Astrocyte (in vitro differentiated cells and primary cell): ENCODE measurements around the gene PDE3B. TPM values are rescaled to one million over a fixed set of nuclear protein-coding genes. Genes with fewer than 3 reads are reported as not detected.

Experiments
- DNase-seq: peaks from one replicate; pipeline ENCODE4 v3.0.0-alpha.2; 2010; ENCODE audit warnings: low read depth
- FAIRE-seq: peaks from 2 replicates; lab custom pipeline; 2011; peaks lifted over from hg19 to GRCh38; lab: Jason Lieb, UNC
- H2AFZ ChIP-seq: 2 replicates; pipeline ENCODE4 v1.6.0; 2012; ENCODE audit warnings: low read depth, low read length, inconsistent platforms
- H3K27ac ChIP-seq: 2 replicates; pipeline ENCODE4 v1.5.1; 2011; ENCODE audit warnings: low read depth, low read length, inconsistent platforms
- H3K27me3 ChIP-seq: 2 replicates; pipeline ENCODE4 v1.6.0; 2011; ENCODE audit warnings: low read length, inconsistent platforms; ENCODE audit not compliant: insufficient read depth
- H3K36me3 ChIP-seq: 2 replicates; pipeline ENCODE4 v1.5.1; 2011; ENCODE audit warnings: low read length, inconsistent platforms; ENCODE audit not compliant: insufficient read depth
- H3K4me1 ChIP-seq: 2 replicates; pipeline ENCODE4 v1.5.1; 2011; ENCODE audit warnings: low read length, inconsistent platforms; ENCODE audit not compliant: insufficient read depth
- H3K4me2 ChIP-seq: 2 replicates; pipeline ENCODE4 v1.6.0; 2012; ENCODE audit warnings: low read length, inconsistent platforms
- H3K4me3 ChIP-seq: 2 replicates; pipeline ENCODE4 v1.5.1; 2011; ENCODE audit warnings: low read depth, mild to moderate bottlenecking, low read length, inconsistent platforms; ENCODE audit not compliant: insufficient read depth
- H3K79me2 ChIP-seq: 2 replicates; pipeline ENCODE4 v1.6.0; 2012; ENCODE audit warnings: mild to moderate bottlenecking, low read length, inconsistent platforms; ENCODE audit not compliant: insufficient read depth
- H3K9ac ChIP-seq: 2 replicates; pipeline ENCODE4 v1.6.0; 2012; ENCODE audit warnings: mild to moderate bottlenecking, low read length, inconsistent platforms
- H3K9me3 ChIP-seq: 2 replicates; pipeline ENCODE4 v1.5.1; 2012; ENCODE audit warnings: low read depth, mild to moderate bottlenecking, low read length, inconsistent platforms; ENCODE audit not compliant: insufficient read depth
- H4K20me1 ChIP-seq: 2 replicates; pipeline ENCODE4 v1.6.0; 2012; ENCODE audit warnings: low read length, inconsistent platforms; ENCODE audit not compliant: insufficient read depth
- H3K27ac Mint-ChIP-seq: one replicate; pipeline ENCODE4 v1.8.0; 2021; ENCODE audit warnings: mild to moderate bottlenecking, mixed read lengths; ENCODE audit not compliant: unreplicated experiment
- H3K27me3 Mint-ChIP-seq: one replicate; pipeline ENCODE4 v1.8.0; 2021; ENCODE audit warnings: low read depth, mixed read lengths; ENCODE audit not compliant: unreplicated experiment
- H3K36me3 Mint-ChIP-seq: one replicate; pipeline ENCODE4 v1.8.0; 2021; ENCODE audit warnings: low read depth, mixed read lengths; ENCODE audit not compliant: unreplicated experiment
- H3K4me1 Mint-ChIP-seq: one replicate; pipeline ENCODE4 v1.8.0; 2021; ENCODE audit warnings: low read depth, mixed read lengths; ENCODE audit not compliant: unreplicated experiment
- H3K4me3 Mint-ChIP-seq: one replicate; pipeline ENCODE4 v1.8.0; 2021; ENCODE audit warnings: mild to moderate bottlenecking, moderate library complexity, mixed read lengths; ENCODE audit not compliant: unreplicated experiment
- H3K9me3 Mint-ChIP-seq: one replicate; pipeline ENCODE4 v1.8.0; 2021; ENCODE audit warnings: mild to moderate bottlenecking, mixed read lengths; ENCODE audit not compliant: unreplicated experiment
- EZH2 ChIP-seq: IDR thresholded peaks from 2 replicates; pipeline ENCODE4 v1.6.1; 2012; ENCODE audit warnings: mild to moderate bottlenecking, low read length, inconsistent platforms; ENCODE audit not compliant: insufficient read depth
- total RNA-seq: library from RNA; stranded (reverse); gene quantifications from 2 replicates; pipeline ENCODE4 v1.2.1, GENCODE V29; 2021
- TF ChIP-seq, protein P1 (sequence below): IDR thresholded peaks from 2 replicates; pipeline ENCODE4 v1.5.1; 2011; ENCODE audit warnings: low read depth, mild to moderate bottlenecking, inconsistent platforms, low read length, moderate library complexity; ENCODE audit not compliant: insufficient read depth

Gene PDE3B
- total RNA-seq, 1 donor from 2014 or later = 2.9 TPM

GRCh38 chr11:14855890-14856289 lies 212.3 kb downstream of the PDE3B start:
- H3K27me3 ChIP-seq = no peaks in the 10 kb centered on the region
- Mint-ChIP-seq H3K27ac (no peak overlapping the region), H3K27me3 (no peaks in the 10 kb centered on the region), H3K9me3 (peaks cover 3% of the 10 kb centered on the region), H3K4me1 (no peaks in the 10 kb centered on the region), H3K36me3 (no peaks in the 10 kb centered on the region), H3K4me3 (no peak overlapping the region)
- no peaks in the 10 kb centered on the region for H3K4me1 ChIP-seq
- H4K20me1 ChIP-seq = no peaks in the 10 kb centered on the region
- H3K36me3 ChIP-seq = no peaks in the 10 kb centered on the region
- DNase-seq = no peak
- H3K9me3 ChIP-seq = no peaks in the 10 kb centered on the region
- H3K27ac ChIP-seq = no peak overlapping the region
- H3K79me2 ChIP-seq = no peaks in the 10 kb centered on the region
- TF ChIP-seq, protein P1, sequence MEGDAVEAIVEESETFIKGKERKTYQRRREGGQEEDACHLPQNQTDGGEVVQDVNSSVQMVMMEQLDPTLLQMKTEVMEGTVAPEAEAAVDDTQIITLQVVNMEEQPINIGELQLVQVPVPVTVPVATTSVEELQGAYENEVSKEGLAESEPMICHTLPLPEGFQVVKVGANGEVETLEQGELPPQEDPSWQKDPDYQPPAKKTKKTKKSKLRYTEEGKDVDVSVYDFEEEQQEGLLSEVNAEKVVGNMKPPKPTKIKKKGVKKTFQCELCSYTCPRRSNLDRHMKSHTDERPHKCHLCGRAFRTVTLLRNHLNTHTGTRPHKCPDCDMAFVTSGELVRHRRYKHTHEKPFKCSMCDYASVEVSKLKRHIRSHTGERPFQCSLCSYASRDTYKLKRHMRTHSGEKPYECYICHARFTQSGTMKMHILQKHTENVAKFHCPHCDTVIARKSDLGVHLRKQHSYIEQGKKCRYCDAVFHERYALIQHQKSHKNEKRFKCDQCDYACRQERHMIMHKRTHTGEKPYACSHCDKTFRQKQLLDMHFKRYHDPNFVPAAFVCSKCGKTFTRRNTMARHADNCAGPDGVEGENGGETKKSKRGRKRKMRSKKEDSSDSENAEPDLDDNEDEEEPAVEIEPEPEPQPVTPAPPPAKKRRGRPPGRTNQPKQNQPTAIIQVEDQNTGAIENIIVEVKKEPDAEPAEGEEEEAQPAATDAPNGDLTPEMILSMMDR = no peak
- TF ChIP-seq EZH2 = no peak
- H3K4me3 ChIP-seq = no peak overlapping the region
- no peak overlapping the region for H2AFZ ChIP-seq
- no peak for FAIRE-seq
- no peak overlapping the region for H3K4me2 ChIP-seq
- H3K9ac ChIP-seq = no peak overlapping the region

DNA sequence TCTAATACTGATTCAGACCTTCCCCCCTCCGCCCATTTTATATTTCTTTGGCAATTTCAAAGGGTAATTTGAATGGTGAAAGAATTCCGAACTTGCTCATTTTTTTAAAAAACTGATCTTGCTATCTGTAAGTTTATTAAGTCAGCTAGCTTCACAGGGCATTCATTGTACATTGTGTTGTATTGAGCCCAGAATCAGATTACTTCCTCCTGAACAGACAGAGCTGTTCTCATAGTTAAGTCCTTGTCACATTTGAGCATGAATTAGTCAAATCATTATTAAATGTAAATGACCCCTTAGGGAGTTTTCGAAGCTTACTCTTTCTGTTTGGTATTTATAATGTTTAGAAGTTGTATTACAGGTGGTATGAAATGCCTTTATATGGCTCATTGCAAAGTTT lies 214.0 kb downstream of the PDE3B start:
- no peak overlapping the region for H3K27ac ChIP-seq
- H3K36me3 Mint-ChIP-seq = no peaks in the 10 kb centered on the region
- no peak overlapping the region for H3K27ac Mint-ChIP-seq
- no peaks in the 10 kb centered on the region for H3K4me1 ChIP-seq
- no peaks in the 10 kb centered on the region for H3K79me2 ChIP-seq
- H3K27me3 ChIP-seq = no peaks in the 10 kb centered on the region
- H2AFZ ChIP-seq = no peak overlapping the region
- H3K4me1 Mint-ChIP-seq = no peaks in the 10 kb centered on the region
- H3K36me3 ChIP-seq = no peaks in the 10 kb centered on the region
- no peak overlapping the region for H3K4me3 Mint-ChIP-seq
- no peak overlapping the region for H3K9ac ChIP-seq
- no peaks in the 10 kb centered on the region for H3K27me3 Mint-ChIP-seq
- no peak for DNase-seq
- TF ChIP-seq, protein P1 = no peak
- no peak for TF ChIP-seq EZH2
- FAIRE-seq = no peak
- H4K20me1 ChIP-seq = no peaks in the 10 kb centered on the region
- H3K4me3 ChIP-seq = no peak overlapping the region
- no peaks in the 10 kb centered on the region for H3K9me3 Mint-ChIP-seq
- H3K9me3 ChIP-seq = no peaks in the 10 kb centered on the region
- H3K4me2 ChIP-seq = no peak overlapping the region

GRCh38 chr11:14858404-14858803 lies 214.8 kb downstream of the PDE3B start:
- Histone ChIP-seq H3K4me3 (no peak overlapping the region), H3K79me2 (no peaks in the 10 kb centered on the region), H2AFZ (no peak overlapping the region), H3K9me3 (no peaks in the 10 kb centered on the region), H3K4me2 (no peak overlapping the region), H3K27me3 (no peaks in the 10 kb centered on the region), H3K9ac (no peak overlapping the region), H3K4me1 (no peaks in the 10 kb centered on the region), H4K20me1 (no peaks in the 10 kb centered on the region), H3K27ac (no peak overlapping the region), H3K36me3 (no peaks in the 10 kb centered on the region)
- TF ChIP-seq, protein P1 = no peak
- TF ChIP-seq EZH2 = no peak
- peaks cover 3% of the 10 kb centered on the region for H3K9me3 Mint-ChIP-seq
- H3K27ac Mint-ChIP-seq = no peak overlapping the region
- no peak for FAIRE-seq
- peaks cover 2% of the 10 kb centered on the region for H3K36me3 Mint-ChIP-seq
- no peaks in the 10 kb centered on the region for H3K4me1 Mint-ChIP-seq
- H3K4me3 Mint-ChIP-seq = no peak overlapping the region
- DNase-seq = no peak
- no peaks in the 10 kb centered on the region for H3K27me3 Mint-ChIP-seq
